ENCODE measurements around the gene PICALM.

PICALM gene

GRCh38 chr11:85951428-85952107, 117.3 kb downstream of the PICALM start:
- H3K36me3 Mint-ChIP-seq (ENCODE audit: low read depth) = peaks cover 51% of the 10 kb centered on the region
- peaks cover 29% of the 10 kb centered on the region for H3K9me3 Mint-ChIP-seq
- no peak for DNase-seq
- H3K27ac Mint-ChIP-seq = no peak overlapping the region
- H3K27me3 Mint-ChIP-seq (ENCODE audit: low read depth, poor library complexity) = peaks cover 1% of the 10 kb centered on the region
- no peak for TF ChIP-seq CTCF (IDR thresholded peaks at IDR 0.05)
- H3K4me3 Mint-ChIP-seq = no peak overlapping the region
- H3K4me1 Mint-ChIP-seq = peaks cover 36% of the 10 kb centered on the region

- H3K27me3 Mint-ChIP-seq (ENCODE audit: low read depth, poor library complexity) = peaks cover 3% of the 10 kb centered on the region
- no peak for DNase-seq
- H3K4me3 Mint-ChIP-seq = no peak overlapping the region
- peaks cover 29% of the 10 kb centered on the region for H3K9me3 Mint-ChIP-seq
- TF ChIP-seq CTCF (IDR thresholded peaks at IDR 0.05) = no peak
- H3K27ac Mint-ChIP-seq = no peak overlapping the region
- peaks cover 46% of the 10 kb centered on the region for H3K36me3 Mint-ChIP-seq (ENCODE audit: low read depth)
- peaks cover 34% of the 10 kb centered on the region for H3K4me1 Mint-ChIP-seq
Measured at GRCh38 chr11:85951049-85951405, 117.9 kb downstream of the PICALM start.

GRCh38 chr11:85950317-85951048, 118.4 kb downstream of the PICALM start:
- H3K27me3 Mint-ChIP-seq (ENCODE audit: low read depth, poor library complexity) = peaks cover 3% of the 10 kb centered on the region
- TF ChIP-seq CTCF (IDR thresholded peaks at IDR 0.05) = no peak
- H3K9me3 Mint-ChIP-seq = peaks cover 34% of the 10 kb centered on the region
- DNase-seq = no peak
- H3K36me3 Mint-ChIP-seq (ENCODE audit: low read depth) = peaks cover 47% of the 10 kb centered on the region
- H3K4me3 Mint-ChIP-seq = no peak overlapping the region
- H3K4me1 Mint-ChIP-seq = peaks cover 28% of the 10 kb centered on the region
- H3K27ac Mint-ChIP-seq = no peak overlapping the region

GRCh38 chr11:85949798-85950197, 119.1 kb downstream of the PICALM start:
- Mint-ChIP-seq H3K27ac (no peak overlapping the region), H3K4me1 (peaks cover 23% of the 10 kb centered on the region), H3K36me3 (ENCODE audit: low read depth) (peaks cover 48% of the 10 kb centered on the region), H3K27me3 (ENCODE audit: low read depth, poor library complexity) (peaks cover 3% of the 10 kb centered on the region), H3K9me3 (peaks cover 41% of the 10 kb centered on the region), H3K4me3 (no peak overlapping the region)
- no peak for DNase-seq
- no peak for TF ChIP-seq CTCF (IDR thresholded peaks at IDR 0.05)

- no peak overlapping the region for H3K4me3 Mint-ChIP-seq
- TF ChIP-seq CTCF (IDR thresholded peaks at IDR 0.05) = no peak
- peaks cover 3% of the 10 kb centered on the region for H3K27me3 Mint-ChIP-seq (ENCODE audit: low read depth, poor library complexity)
- H3K36me3 Mint-ChIP-seq (ENCODE audit: low read depth) = peaks cover 43% of the 10 kb centered on the region
- H3K4me1 Mint-ChIP-seq = peaks cover 14% of the 10 kb centered on the region
- no peak for DNase-seq
- H3K9me3 Mint-ChIP-seq = peaks cover 40% of the 10 kb centered on the region
- H3K27ac Mint-ChIP-seq = peak overlapping the region; percentile 13
Measured at GRCh38 chr11:85948884-85949283, 120.0 kb downstream of the PICALM start.

Measured in nephron progenitor cell (in vitro differentiated cells).